Fibroblast of skin of scalp (primary cell): ENCODE data around the gene GPR33.
A peak's percentile ranks its signal among the peaks of the same experiment; 100 is the strongest.
"Not testable (repeated sequence)": the region's sequence is repeated elsewhere in the genome, so short reads cannot be mapped to it uniquely, and the experiment has no call there.

Source experiments
- DNase-seq: peaks from one replicate; pipeline ENCODE4 v3.0.0-alpha.2; 2013

GPR33 gene

GRCh38 chr14:31457665-31458659 is 29.9 kb downstream of the GPR33 start:
- DNase-seq: no peak

- DNase-seq: peak; percentile 96
Measured at GRCh38 chr14:31456841-31457664, 30.8 kb downstream of the GPR33 start, which contains the start of gene DTD2. Gene DTD2, minus strand, starts transcription at chr14:31457506. Its CDS starts 113 bp downstream, at chr14:31457393.

GRCh38 chr14:31449971-31450610 is 37.7 kb downstream of the GPR33 start:
- peak; percentile 40 for DNase-seq

GRCh38 chr14:31449136-31449535 is 38.7 kb downstream of the GPR33 start:
- DNase-seq: no peak

GRCh38 chr14:31445703-31446102 is 42.1 kb downstream of the GPR33 start:
- DNase-seq: no peak

GRCh38 chr14:31442284-31442683 is 45.6 kb downstream of the GPR33 start:
- no peak for DNase-seq

- DNase-seq: peak; percentile 73
Measured at GRCh38 chr14:31441273-31442111, 46.3 kb downstream of the GPR33 start.

GRCh38 chr14:31440280-31440679 is 47.6 kb downstream of the GPR33 start:
- no peak for DNase-seq

- DNase-seq: no peak
Measured at GRCh38 chr14:31439561-31439960, 48.3 kb downstream of the GPR33 start.

- not testable (repeated sequence) for DNase-seq
Measured at GRCh38 chr14:31437045-31437691, 50.7 kb downstream of the GPR33 start.

- peak; percentile 38 for DNase-seq
Measured at GRCh38 chr14:31435276-31435675, 52.6 kb downstream of the GPR33 start.
